Thyroid gland (tissue), 4 donors: ENCODE measurements around the gene LIPF.

Experiments used
- POLR2A ChIP-seq, 2 donors: fragments of 450-650 bp; IDR thresholded peaks; one replicate each; pipeline ENCODE4 v1.6.1; 2017; ENCODE audit warnings: antibody characterized with exemption in 2 of 2, mild to moderate bottlenecking in 2 of 2, moderate library complexity in 1 of 2
- TF ChIP-seq, protein P1 (sequence below), 6 experiments: fragments of 200-600 bp in 3 of 6; fragments of 450-650 bp in 3 of 6; sonication (generic) in 3 of 6; IDR thresholded peaks; one replicate each; pipeline ENCODE4 v1.5.1; 2016 to 2019; ENCODE audit warnings: antibody characterized with exemption in 6 of 6, mild to moderate bottlenecking in 2 of 6, inconsistent platforms in 1 of 6, moderate library complexity in 1 of 6

DNA sequence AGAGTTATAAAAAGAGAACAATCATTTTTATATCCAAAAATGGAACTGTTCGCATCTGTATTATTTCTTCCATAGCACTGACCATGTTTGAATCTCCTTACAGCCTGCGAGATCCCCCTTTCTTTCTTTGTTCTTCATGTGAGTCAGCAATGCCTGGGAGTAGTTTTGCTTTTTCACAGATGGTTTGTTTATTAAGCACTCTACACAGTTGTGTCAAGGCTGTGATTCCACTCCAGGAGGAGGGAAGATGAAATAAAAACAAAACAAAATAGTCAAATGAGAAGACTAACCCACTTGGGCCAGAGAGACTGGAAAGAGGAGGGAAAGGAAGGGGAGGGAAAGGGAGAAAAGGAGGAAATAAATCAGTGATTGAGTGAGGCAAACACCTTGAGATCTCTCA lies 7.8 kb downstream of the LIPF start:
- TF ChIP-seq POLR2A (IDR thresholded peaks at IDR 0.05), result no peak
- TF ChIP-seq, protein P1, sequence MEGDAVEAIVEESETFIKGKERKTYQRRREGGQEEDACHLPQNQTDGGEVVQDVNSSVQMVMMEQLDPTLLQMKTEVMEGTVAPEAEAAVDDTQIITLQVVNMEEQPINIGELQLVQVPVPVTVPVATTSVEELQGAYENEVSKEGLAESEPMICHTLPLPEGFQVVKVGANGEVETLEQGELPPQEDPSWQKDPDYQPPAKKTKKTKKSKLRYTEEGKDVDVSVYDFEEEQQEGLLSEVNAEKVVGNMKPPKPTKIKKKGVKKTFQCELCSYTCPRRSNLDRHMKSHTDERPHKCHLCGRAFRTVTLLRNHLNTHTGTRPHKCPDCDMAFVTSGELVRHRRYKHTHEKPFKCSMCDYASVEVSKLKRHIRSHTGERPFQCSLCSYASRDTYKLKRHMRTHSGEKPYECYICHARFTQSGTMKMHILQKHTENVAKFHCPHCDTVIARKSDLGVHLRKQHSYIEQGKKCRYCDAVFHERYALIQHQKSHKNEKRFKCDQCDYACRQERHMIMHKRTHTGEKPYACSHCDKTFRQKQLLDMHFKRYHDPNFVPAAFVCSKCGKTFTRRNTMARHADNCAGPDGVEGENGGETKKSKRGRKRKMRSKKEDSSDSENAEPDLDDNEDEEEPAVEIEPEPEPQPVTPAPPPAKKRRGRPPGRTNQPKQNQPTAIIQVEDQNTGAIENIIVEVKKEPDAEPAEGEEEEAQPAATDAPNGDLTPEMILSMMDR (IDR thresholded peaks at IDR 0.05), result no peak
